ENCODE data around the gene CTU1. TPM values are rescaled to one million over a fixed set of nuclear protein-coding genes. Genes with fewer than 3 reads are reported as not detected.

The CTU1 gene
- total RNA-seq, 1 experiment from 2014 or later = 15.3 TPM

- H3K27me3 ChIP-seq (ENCODE audit: control insufficient read depth, insufficient read depth, low read length) = no peaks in the 10 kb centered on the region
- no peaks in the 10 kb centered on the region for H3K36me3 ChIP-seq (replicated peaks; ENCODE audit: control insufficient read depth, insufficient read depth, low read length)
- no peak for DNase-seq
- H3K4me3 ChIP-seq (ENCODE audit: insufficient read depth, low read depth, low read length) = no peak overlapping the region
Observed at GRCh38 chr19:51139299-51140014, 31.2 kb upstream of the CTU1 start.

GRCh38 chr19:51138549-51138979 lies 30.4 kb upstream of the CTU1 start:
- DNase-seq = no peak
- Histone ChIP-seq H3K4me3 (ENCODE audit: insufficient read depth, low read depth, low read length) (no peak overlapping the region), H3K36me3 (replicated peaks; ENCODE audit: control insufficient read depth, insufficient read depth, low read length) (no peaks in the 10 kb centered on the region), H3K27me3 (ENCODE audit: control insufficient read depth, insufficient read depth, low read length) (no peaks in the 10 kb centered on the region)

- no peak for DNase-seq
- Histone ChIP-seq H3K27me3 (ENCODE audit: control insufficient read depth, insufficient read depth, low read length) (no peaks in the 10 kb centered on the region), H3K36me3 (replicated peaks; ENCODE audit: control insufficient read depth, insufficient read depth, low read length) (no peaks in the 10 kb centered on the region), H3K4me3 (ENCODE audit: insufficient read depth, low read depth, low read length) (no peak overlapping the region)
Observed at GRCh38 chr19:51137792-51138425, 29.7 kb upstream of the CTU1 start.

- H3K4me3 ChIP-seq (ENCODE audit: insufficient read depth, low read depth, low read length) = no peak overlapping the region
Observed at GRCh38 chr19:51136851-51137551, 28.8 kb upstream of the CTU1 start.

GRCh38 chr19:51135986-51136762 lies 28.0 kb upstream of the CTU1 start:
- Histone ChIP-seq H3K27me3 (ENCODE audit: control insufficient read depth, insufficient read depth, low read length) (no peaks in the 10 kb centered on the region), H3K36me3 (replicated peaks; ENCODE audit: control insufficient read depth, insufficient read depth, low read length) (no peaks in the 10 kb centered on the region), H3K4me3 (ENCODE audit: insufficient read depth, low read depth, low read length) (no peak overlapping the region)
- DNase-seq = no peak

More at GRCh38 chr19:51136851-51137551, 28.8 kb upstream of the CTU1 start:
- Histone ChIP-seq H3K36me3 (replicated peaks; ENCODE audit: control insufficient read depth, insufficient read depth, low read length) (no peaks in the 10 kb centered on the region), H3K27me3 (ENCODE audit: control insufficient read depth, insufficient read depth, low read length) (no peaks in the 10 kb centered on the region)
- DNase-seq = no peak

- no peak for DNase-seq
- H3K27me3 ChIP-seq (ENCODE audit: control insufficient read depth, insufficient read depth, low read length) = no peaks in the 10 kb centered on the region
- no peaks in the 10 kb centered on the region for H3K36me3 ChIP-seq (replicated peaks; ENCODE audit: control insufficient read depth, insufficient read depth, low read length)
Observed at GRCh38 chr19:51135004-51135403, 26.8 kb upstream of the CTU1 start.

GRCh38 chr19:51131780-51132680 lies 23.8 kb upstream of the CTU1 start:
- no peaks in the 10 kb centered on the region for H3K27me3 ChIP-seq (ENCODE audit: control insufficient read depth, insufficient read depth, low read length)
- DNase-seq = no peak
- no peak overlapping the region for H3K4me3 ChIP-seq (ENCODE audit: insufficient read depth, low read depth, low read length)
- no peaks in the 10 kb centered on the region for H3K36me3 ChIP-seq (replicated peaks; ENCODE audit: control insufficient read depth, insufficient read depth, low read length)

More at GRCh38 chr19:51135004-51135403, 26.8 kb upstream of the CTU1 start:
- H3K4me3 ChIP-seq (ENCODE audit: insufficient read depth, low read depth, low read length) = no peak overlapping the region

GRCh38 chr19:51129716-51130115 lies 21.5 kb upstream of the CTU1 start:
- Histone ChIP-seq H3K27me3 (ENCODE audit: control insufficient read depth, insufficient read depth, low read length) (no peaks in the 10 kb centered on the region), H3K36me3 (replicated peaks; ENCODE audit: control insufficient read depth, insufficient read depth, low read length) (no peaks in the 10 kb centered on the region), H3K4me3 (ENCODE audit: insufficient read depth, low read depth, low read length) (no peak overlapping the region)
- DNase-seq = no peak

GRCh38 chr19:51128227-51128626 lies 20.0 kb upstream of the CTU1 start:
- no peak for DNase-seq
- no peak overlapping the region for H3K4me3 ChIP-seq (ENCODE audit: insufficient read depth, low read depth, low read length)
- no peaks in the 10 kb centered on the region for H3K36me3 ChIP-seq (replicated peaks; ENCODE audit: control insufficient read depth, insufficient read depth, low read length)
- H3K27me3 ChIP-seq (ENCODE audit: control insufficient read depth, insufficient read depth, low read length) = no peaks in the 10 kb centered on the region

GRCh38 chr19:51127755-51128154 lies 19.5 kb upstream of the CTU1 start:
- Histone ChIP-seq H3K36me3 (replicated peaks; ENCODE audit: control insufficient read depth, insufficient read depth, low read length) (no peaks in the 10 kb centered on the region), H3K4me3 (ENCODE audit: insufficient read depth, low read depth, low read length) (no peak overlapping the region), H3K27me3 (ENCODE audit: control insufficient read depth, insufficient read depth, low read length) (no peaks in the 10 kb centered on the region)
- DNase-seq = no peak

- H3K4me3 ChIP-seq (ENCODE audit: insufficient read depth, low read depth, low read length) = no peak overlapping the region
- H3K27me3 ChIP-seq (ENCODE audit: control insufficient read depth, insufficient read depth, low read length) = no peaks in the 10 kb centered on the region
- no peak for DNase-seq
- no peaks in the 10 kb centered on the region for H3K36me3 ChIP-seq (replicated peaks; ENCODE audit: control insufficient read depth, insufficient read depth, low read length)
Observed at GRCh38 chr19:51127032-51127431, 18.8 kb upstream of the CTU1 start.

GRCh38 chr19:51125421-51126075 lies 17.3 kb upstream of the CTU1 start:
- no peaks in the 10 kb centered on the region for H3K36me3 ChIP-seq (replicated peaks; ENCODE audit: control insufficient read depth, insufficient read depth, low read length)
- no peaks in the 10 kb centered on the region for H3K27me3 ChIP-seq (ENCODE audit: control insufficient read depth, insufficient read depth, low read length)
- no peak for DNase-seq
- H3K4me3 ChIP-seq (ENCODE audit: insufficient read depth, low read depth, low read length) = no peak overlapping the region

- Histone ChIP-seq H3K4me3 (ENCODE audit: insufficient read depth, low read depth, low read length) (no peak within 1 kb of the TSS), H3K27me3 (ENCODE audit: control insufficient read depth, insufficient read depth, low read length) (no peaks in the 10 kb centered on the region; the same call in 1 of the 2 replicates), H3K36me3 (replicated peaks; ENCODE audit: control insufficient read depth, insufficient read depth, low read length) (no peaks in the 10 kb centered on the region)
- DNase-seq = no peak
Observed at GRCh38 chr19:51124729-51125128, 16.5 kb upstream of the CTU1 start, which contains the start of gene SIGLEC9. TSS of gene SIGLEC9 (plus strand) at chr19:51124906. CDS start at chr19:51124975, 69 bp downstream.

All from H7 (cell line).